ENCODE measurements around the gene MUSK.
"Not testable (repeated sequence)": the region's sequence is repeated elsewhere in the genome, so short reads cannot be mapped to it uniquely, and the experiment has no call there.

Gene MUSK

DNA sequence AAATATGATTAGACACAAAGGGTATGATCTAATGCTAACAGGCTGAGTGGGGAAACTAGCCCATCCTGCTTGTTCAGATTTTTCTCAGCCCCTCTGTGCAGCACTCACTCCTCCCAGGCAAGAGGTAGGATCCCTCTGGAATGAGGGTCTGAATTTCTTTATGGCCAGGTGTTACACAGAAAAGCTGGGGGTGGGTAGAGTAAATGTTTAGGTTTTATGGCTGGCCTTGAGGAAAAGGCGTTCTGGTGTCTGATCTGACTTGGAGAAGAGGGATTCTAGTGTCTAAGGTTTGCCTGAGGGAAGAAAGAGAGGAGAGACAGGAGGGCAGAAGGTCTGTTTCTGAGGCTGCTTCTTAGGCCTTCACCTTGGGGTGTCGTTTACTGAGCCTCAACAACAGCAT, 97.3 kb downstream of the MUSK start:
- no peak for DNase-seq

DNA sequence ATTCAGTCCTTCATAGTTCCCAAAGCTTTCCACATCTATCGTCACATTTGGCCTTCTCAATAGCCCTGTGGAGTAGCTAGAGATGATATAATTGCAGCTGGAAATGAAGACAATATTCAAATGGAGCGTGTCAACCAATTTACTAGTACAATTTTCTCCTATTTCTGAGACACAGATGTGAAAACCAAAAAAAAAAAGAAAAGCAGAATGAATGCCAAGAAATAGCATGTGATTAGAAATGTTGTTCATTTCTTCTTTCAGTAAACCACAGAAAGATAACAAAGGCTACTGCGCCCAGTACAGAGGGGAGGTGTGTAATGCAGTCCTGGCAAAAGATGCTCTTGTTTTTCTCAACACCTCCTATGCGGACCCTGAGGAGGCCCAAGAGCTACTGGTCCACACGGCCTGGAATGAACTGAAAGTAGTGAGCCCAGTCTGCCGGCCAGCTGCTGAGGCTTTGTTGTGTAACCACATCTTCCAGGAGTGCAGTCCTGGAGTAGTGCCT, 99.0 kb downstream of the MUSK start:
- DNase-seq, result no peak

DNA sequence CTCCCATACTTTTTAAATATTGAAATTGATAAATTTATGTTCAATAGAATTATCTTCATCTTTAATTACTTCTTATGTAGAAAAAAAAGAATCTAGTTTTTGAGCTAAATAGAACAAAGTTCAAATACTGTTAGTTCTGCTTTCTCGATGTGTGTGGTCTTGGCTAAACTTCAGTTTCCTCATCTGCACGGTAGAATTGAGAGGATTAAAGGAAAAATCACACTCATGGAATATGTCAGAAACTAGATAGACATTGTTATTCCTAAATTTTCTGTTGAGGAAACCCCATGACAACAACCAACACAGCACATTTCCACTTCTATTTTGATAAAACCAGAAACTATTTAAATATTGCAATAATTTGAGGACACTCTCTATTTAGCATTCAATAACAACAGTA, 100.3 kb downstream of the MUSK start:
- no peak for DNase-seq

DNA sequence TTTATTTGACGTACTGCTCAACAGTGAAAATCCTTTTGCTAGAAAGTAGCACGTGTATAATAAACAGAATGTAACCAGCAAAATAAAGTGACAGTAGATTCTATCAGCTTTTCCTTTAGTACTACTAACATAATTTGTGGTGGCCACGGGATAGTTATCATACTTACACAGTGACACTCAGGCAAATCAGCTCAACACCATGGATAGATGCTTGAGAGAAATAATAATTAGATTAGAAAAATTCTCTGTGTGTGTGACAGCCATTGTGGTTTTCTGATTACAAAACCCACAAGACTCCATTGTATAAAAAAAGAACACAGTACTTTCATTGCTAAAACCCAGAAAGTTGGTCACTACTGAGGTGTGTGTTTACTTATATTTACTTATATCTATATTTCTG, 101.1 kb downstream of the MUSK start:
- DNase-seq, result no peak

DNA sequence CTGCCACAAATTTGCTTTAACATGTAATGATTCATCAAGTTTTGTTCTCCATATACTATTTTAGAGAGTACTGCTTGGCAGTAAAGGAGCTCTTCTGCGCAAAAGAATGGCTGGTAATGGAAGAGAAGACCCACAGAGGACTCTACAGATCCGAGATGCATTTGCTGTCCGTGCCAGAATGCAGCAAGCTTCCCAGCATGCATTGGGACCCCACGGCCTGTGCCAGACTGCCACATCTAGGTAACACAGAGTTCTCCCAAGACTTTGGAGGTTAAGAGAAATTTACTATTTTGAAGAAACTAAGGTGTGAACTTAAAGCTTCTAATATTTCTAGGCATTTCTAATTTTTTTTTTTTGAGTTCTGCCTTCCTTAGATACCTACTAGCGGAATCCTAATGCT, 107.1 kb downstream of the MUSK start:
- no peak for DNase-seq

DNA sequence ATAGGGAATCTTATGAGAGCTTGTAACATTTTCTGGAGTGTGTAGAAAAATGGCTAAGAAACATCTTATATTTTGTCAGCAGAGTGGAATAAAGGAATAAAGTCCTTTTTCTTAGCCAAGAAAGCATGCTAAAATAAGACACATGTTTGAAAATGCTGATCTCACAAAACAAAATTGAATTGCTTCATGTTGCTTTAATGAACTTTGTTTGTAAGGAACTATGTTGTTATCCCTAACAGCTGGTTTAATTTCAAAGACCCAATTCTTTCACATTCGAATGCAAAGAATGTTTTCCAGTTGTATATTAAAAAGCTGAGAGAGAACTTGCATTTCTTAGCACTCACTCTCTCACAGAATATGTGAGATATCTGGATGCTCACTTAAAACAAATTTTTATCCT, 107.6 kb downstream of the MUSK start:
- DNase-seq, result no peak

DNA sequence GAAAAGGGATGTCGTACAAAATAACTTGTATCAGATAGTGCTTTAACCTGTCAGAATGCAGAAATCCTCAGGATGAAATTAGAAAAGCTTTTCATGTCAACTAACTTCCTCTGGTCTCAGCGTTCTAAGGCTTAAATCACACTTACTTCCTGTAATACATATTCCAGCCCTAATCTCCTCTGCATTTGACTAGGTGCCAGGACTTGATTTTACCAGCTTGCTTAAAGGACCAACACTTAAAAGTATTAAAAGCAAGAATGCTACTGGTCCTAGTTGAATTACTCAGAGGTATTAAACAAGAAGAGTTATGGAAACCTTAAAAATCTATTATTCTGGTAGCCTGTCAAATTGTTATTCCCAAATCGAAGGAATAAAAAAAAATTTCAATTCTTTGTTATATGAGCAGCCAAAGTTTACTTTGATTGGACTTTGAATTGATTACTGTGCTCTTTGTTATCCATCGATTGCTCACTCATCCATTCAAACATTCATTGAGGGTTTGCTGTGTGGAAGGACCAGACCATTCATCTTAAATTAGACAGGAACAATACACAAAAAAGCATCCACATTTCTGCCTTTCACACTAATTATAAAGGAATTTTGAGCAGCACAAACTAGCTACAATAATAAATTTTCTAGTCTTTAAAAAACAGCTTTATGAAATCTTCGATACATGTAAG, 108.7 kb downstream of the MUSK start:
- DNase-seq, result no peak

DNA sequence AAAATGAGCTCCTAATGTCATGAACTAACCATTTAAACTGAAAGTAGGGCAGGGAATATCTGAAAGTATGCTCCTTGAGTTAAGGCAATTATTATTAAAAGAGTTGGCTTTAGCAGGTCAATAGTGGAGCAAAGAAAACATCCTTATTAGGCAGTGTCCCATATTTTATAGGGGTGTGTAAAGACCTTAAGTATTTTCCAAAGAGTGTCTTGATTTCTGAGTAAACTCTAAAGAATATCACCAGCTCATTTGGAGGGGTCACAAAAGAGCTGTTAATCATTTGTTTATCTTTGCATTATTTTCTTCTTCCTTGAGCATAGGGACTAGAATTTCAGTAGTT, 109.3 kb downstream of the MUSK start:
- DNase-seq, result no peak

DNA sequence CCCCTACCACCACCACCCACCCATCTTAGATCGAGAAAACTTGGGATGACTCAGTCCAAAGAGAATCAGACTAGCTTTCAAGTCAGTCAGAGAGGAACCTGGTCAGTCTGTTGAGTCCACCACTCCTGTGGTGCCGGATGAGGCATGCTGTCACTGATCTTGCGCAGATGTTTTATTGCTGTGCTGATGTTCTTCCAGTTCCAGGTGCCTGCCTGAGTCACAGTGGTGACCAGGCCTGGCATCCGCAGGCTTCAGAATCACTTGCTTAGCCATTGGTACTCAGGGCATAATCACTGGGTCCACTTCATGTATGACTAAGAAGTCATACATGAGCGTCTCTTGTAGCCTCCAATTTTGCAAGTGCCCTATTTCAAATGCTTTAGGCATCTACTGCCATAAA, 114.1 kb downstream of the MUSK start:
- DNase-seq, result no peak

DNA sequence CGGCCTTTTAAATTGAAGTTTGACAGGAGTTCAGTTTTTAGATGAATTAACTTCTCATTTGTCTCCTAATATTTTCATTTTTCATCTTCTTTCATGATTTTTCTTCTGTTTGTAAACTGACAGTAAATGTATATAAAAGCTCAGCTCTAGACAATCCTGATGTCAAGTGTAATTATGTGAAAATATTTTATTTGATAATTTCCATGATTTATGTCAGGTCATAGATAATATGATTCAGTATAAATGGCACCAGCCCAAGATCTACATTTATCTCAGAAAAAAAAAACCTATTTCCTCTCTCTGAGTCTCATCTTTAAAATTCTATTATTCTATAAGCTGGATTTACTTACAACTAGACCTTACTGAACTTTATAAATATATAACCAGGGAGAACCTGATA, 115.7 kb downstream of the MUSK start:
- DNase-seq, result no peak

DNA sequence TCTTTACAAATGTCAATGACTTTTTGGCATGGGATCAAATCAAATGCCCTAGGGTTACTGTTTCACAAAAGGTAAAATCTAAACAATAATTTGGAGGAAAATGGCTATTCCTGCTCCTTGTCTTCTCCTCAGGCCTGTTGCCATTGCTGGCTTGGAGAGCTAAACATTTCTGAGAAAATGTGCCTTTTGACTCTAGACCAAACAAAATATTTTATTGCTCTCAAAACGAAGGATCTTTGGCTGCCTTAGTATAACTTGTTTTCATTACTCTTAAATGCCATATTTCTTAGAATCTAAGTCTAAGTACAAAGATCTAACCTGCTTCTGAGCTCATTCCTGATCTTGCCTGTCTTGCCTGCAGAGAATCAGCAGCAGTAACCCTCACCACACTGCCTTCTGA, 116.6 kb downstream of the MUSK start:
- DNase-seq, result no peak

DNA sequence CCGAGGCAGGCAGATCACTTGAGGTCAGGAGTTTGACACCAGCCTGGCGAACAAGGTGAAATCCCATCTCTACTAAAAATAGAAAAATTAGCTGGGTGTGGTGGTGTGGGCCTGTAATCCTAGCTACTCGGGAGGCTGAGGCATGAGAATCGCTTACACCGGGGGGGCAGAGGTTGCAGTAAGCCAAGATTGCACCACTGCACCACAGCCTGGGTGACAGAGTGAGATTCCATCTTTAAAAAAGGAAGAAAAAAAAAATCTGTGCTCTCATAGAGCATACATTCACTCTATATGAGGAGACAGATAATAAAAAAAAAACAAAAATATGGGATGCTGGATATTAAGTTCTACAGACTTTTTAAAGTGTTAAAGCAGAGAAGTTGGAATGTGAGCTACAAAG, 119.8 kb downstream of the MUSK start:
- not testable (repeated sequence) for DNase-seq

DNA sequence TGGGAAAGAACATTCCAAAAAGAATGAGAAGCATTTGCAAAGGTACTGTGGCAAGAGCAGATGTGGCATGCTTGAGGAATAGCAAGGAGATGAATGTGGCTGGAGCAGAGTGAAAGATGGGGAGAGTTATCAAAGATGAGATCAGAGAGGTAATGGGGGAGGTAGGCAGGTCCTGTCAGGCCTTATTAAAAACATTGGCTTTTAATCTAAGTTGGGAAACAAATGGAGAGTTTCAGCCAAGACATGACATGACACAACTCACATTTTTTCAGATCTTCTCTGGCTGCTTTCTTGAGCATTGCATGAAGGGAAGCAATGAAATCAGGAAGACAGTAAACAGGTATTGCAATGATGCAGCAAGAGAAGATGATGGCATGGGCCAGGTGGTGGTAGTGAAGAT, 120.3 kb downstream of the MUSK start:
- no peak for DNase-seq

DNA sequence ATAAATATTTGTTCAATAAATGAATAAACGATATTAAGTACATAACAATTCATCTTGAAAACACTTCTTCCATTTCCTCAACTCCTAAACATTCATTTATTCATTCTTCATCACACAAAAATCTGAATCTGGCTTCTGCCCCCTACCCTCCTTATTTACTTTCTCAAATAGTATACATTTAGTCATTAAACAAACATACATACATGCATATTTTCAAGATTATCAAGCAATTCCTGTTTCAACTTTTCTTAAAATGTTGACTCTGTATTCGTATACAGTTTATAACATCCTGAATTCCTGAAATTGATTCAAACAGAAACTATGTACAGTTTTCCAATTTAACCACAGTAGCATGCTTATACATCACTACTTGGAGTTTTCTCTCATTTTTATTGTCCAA, 129.0 kb downstream of the MUSK start:
- DNase-seq, result no peak

DNA sequence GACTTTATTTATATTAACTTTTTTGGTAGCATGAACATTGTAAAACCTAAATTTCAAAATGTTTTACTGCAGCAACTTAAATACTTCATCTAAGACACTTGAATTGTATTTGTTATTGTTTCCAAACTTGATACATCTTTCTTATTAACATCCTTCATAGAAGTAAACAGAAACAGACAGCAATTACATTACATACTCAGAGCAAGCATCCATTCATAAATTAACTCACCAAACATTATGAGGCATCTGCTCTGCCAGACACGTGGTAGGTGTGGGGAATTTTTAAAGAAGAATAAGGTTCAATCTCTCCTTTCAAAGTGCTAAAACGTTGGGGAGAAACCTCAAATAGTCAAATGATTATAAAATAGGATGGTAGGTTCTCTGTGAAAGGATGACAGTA, 130.8 kb downstream of the MUSK start:
- DNase-seq, result no peak

DNA sequence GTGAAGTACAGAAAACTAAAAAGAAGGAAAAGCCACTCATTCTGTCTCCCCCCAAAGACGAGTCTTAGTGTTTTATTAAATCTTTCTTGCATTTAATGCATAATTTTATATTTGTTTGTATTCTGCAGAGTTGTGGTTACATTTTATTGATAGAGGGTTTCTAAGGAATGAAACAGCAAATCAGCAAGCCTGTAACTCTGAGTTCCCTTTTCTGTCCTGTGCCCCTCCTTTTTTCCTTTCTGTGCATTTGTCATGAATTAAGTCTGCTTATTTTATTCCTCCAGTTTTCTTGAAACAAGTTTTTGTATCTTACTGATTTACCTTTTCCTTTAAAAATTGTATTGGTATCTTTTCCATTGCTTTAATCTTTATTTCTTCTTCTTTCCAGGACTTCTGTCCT, 132.8 kb downstream of the MUSK start:
- DNase-seq, result no peak

DNA sequence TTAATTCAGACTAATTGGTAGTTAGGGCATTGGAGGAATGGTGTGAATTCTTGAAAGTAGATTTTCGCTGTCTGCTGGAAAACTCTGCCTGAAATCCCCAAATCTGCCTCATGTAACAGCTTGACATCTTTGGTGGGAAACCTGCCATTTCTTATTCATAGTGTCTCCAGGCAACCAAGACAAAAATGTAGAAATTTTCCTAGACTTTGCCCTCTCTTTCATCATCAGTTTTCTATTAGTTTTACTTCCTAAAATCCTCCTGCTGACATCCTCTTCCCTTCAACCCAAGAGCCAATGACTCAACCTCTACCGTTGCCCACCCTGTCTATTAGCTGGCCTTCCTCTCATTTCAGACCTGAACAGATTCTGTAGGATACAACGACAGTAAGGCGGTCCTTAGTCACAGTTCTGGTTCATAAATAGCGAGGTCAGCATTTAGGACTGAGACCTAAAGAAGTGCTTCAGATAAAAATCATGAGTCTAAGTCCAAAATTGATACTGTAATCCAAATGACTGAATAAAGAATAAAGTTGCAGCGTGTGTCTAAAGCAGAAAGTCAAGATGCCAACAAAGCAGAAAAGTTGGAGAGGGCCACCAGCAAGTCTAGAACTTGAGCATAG, 133.9 kb downstream of the MUSK start:
- DNase-seq, result no peak

DNA sequence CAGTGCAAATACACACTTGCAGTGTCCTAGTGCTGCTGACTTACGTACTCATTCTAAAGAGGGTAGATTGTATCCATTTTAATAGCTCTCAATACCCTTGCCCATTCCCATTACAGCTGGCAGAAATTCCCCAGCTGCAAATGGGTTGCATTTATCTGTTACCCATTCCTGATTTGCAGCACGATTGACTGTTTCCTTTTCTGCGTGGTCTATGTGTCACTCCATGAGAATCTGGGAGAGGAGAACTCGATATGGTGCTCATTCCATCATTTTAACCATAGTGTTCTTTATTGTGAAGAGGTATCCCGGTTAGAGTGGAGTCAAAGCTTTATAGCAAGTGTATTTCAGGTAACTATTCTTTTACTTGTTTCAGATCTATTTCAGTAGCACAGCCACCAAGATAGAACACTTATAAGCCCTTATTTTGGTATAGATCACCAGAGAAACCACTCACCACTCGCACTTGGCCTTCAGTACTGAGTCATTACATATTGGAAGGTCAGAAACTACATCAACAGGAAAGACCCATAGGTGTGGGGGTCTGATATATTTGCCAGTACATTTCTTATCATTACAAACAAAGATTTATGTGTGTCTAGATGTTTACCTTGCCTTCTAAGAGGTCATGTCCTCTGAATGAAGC, 139.5 kb downstream of the MUSK start:
- no peak for DNase-seq

DNA sequence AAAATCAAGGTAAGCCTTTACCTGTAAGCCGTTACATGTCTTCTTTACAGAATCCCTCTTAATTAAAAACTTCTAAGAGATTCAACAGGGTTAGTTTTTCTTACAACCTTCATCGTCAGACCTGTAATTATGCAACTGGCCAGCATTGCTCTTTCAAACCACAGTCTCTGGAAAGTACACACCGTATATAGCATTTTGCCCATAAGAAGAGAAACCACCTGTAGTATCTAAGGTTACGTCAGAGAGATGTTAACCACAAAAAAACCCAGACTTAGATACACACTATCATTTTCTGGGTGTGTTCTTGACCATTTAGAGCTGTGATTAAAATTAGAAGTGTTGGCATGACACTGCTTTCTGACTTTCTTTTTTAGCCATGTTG, 140.0 kb downstream of the MUSK start:
- no peak for DNase-seq

DNA sequence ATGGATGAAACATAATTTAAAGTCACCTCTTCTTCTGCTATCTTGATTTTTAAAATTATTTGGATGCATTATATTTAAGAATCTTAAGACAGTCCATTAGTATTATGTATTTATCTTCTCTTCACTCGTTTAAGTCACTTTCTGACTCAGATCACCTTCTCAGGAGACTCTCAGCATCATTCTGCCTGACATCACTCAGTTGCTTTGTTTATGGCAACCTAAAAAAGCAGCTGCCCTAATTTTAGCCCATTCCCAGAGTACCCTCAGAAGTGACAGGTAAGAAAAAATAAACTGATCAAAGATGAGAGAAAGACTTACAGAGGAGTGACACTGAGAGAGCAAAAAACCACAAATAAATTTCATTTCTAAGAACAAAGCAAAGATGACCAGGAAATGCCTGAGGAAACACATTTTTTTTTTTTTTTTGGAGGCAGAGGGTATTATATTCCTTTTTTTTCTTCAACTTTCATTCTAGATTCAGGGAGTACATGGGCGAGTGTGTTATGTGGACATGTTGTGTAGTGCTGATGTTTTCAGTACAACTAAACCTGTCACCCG, 140.5 kb downstream of the MUSK start:
- no peak for DNase-seq

DNA sequence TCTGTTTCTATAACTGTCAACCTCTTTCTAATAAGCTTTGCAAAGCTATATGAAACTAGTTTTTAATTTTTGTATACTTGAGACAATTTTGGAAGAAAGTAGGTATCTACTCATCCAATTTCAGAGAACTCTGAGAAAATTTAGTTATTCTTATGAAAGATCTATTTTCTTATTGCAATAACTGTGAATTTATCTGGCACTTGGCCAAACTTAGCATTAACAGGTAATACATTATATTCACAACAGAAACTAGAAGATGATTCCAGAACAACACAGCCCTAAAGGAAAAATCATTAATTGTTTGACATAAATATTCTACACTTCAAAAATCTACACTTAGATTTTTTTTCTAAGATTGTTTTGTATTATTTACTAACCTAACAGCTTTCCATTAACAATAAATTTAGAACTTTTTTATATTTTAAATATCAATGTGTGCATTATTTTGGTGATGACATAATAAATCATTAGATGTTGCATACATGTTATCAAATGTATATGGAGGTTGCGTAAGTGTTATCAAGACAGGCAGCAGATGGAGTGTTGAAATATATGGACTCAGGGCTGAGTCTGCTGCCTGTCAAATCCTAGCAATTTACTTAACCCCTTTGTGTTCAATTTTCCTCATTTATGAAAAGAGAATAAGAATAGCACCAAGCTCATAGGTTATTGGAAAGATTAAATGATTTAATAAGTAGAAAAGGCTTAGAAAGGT, 141.8 kb downstream of the MUSK start:
- DNase-seq, result no peak

DNA sequence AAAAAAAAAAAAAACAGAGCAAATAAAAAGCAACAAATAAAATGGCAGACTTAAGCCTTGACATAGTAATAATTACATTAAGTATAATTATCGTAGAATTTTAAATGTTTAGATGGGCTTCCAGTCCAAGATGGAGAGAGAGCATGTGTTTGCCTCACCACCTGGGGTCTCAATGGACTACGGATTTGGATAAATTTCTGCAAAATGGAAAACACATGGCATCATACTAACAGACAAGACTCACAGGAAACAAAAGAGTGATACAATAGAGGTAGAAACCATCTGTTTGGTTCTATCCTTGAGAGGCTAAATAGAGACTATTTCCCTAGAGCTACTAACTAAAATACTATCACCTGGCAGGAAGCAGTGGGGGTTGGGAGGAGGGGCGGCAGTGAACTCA, 144.3 kb downstream of the MUSK start:
- DNase-seq, result no peak

DNA sequence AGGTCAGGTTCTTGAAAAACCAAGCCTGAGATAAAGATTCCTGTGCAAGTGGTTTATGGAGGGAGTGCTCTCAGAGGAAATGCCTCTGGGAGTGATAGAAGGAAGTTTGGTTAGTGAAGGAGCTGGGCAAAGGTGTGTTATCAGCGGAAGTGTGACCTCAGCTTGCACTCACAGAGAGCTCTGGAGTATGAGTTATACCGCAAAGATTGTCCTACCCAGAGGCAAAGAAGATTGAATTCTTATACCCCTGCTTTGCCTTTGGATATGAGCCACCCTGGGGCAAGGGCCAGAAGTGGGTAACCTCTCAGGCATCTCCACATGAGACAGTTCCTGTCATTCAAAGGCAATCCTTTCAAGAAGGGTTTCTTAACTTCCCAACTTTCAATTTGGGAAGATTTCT, 145.6 kb downstream of the MUSK start:
- DNase-seq, result no peak

DNA sequence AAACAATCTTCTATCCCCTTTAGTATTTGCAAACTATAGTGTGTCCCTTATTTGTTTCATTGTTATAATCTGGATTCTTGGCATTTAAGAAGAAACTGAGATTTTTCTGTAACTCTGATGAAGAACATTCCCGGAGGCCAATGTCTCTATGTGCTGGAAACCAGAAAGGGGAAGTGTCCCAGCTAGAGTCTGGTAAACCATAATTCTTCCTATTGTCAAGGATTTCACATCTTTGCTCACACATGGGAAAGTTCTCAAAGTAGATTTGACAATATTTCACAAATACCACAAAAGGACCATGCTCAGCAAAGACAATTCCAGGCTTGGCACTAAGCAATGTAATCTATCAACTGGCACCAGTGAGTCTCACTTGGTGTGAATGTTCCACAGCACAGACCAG, 146.8 kb downstream of the MUSK start:
- no peak for DNase-seq

All from activated gamma-delta T cell treated with Interleukin-2 at 50 U/mL for 16 hours (primary cell).